GM23248 (cell line): ENCODE results near the gene SIK3.

Experiments used
- EZH2 ChIP-seq: fragments of 200-600 bp; sonication (generic); IDR thresholded peaks from 2 replicates; pipeline ENCODE4 v1.6.1; 2018; ENCODE audit warnings: antibody characterized with exemption, mild to moderate bottlenecking; ENCODE audit not compliant: insufficient read depth, poor library complexity, severe bottlenecking
- EZH2phosphoT487 ChIP-seq: fragments of 200-600 bp; sonication (generic); IDR thresholded peaks from 2 replicates; pipeline ENCODE4 v1.6.1; 2018; ENCODE audit warnings: antibody characterized with exemption, moderate library complexity, mild to moderate bottlenecking, low read depth; ENCODE audit not compliant: insufficient read depth

GRCh38 chr11:116849486-116849885 is 248.7 kb downstream of the SIK3 start:
- TF ChIP-seq EZH2 (no peak), EZH2phosphoT487 (no peak)
